GM19023 (cell line): Measurements from ENCODE around the gene KLHL17.
"Not testable (repeated sequence)": the region's sequence is repeated elsewhere in the genome, so short reads cannot be mapped to it uniquely, and the experiment has no call there.

Source experiments
- ATAC-seq: cut with Tn5 transposase; IDR thresholded peaks from one replicate; pipeline ENCODE4 v1.9.1; 2021; ENCODE audit warnings: mild to moderate bottlenecking, moderate library complexity; ENCODE audit not compliant: unreplicated experiment

Gene KLHL17

DNA sequence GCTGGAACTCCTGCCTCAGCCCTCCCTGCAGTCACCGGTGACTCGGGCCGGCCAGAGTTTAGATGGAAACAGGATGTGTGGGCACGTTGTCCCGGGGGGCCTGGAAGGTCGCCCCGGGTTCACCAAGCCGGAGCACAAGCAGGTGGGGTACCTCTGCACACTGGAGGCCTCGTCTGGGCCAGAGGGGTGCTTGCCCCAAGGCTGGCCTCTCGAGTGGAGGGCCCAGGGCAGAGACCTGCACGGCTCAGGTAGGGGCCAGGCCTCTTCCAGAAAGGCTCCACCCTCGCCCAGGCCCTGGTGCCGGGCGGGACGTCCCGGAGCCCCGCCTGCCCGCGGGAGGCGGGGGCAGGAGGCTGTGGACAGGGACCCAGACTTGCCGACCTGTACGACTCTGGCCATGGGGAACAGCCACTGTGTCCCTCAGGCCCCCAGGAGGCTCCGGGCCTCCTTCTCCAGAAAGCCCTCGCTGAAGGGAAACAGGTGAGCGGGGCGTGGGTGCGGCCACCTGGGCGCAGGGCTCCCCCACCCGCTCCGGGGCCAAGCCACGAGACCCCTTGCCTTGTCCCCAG, 5.8 kb downstream of the KLHL17 start, which contains the start of gene PLEKHN1:
Gene PLEKHN1, plus strand, starts transcription at position 348 of the 569 bp plus-strand sequence. Its CDS starts 50 bp downstream, at position 398.
- ATAC-seq: peak; percentile 41

DNA sequence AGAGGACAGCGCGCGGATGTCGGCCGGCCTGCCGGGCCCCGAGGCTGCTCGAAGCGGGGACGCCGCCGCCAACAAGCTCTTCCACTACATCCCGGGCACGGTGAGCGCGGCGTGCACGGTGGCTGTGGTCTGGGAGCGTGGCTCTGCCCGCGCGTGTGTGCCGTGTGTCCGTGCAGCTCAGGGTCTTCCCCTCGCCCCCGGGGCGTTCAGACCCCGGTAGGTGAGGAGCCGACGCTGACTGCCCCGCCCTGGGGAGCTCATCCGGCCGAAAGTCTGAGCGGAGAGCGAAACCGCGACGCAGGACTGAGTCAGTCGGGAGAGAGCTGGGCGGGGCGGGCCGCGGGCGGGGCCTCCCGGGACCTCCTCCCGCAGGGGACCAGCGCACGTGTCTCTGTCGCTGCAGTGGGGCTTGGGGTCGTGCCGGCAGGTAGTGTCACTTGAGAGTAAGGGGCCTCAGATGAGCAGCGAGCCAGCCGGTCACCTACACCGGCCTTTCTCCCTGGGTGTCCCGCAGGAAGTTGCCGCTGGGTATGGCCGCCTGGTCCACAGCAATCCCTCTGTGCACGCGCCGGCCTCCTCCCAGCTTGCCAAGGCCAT, 6.4 kb downstream of the KLHL17 start:
- peak; percentile 67 for ATAC-seq

DNA sequence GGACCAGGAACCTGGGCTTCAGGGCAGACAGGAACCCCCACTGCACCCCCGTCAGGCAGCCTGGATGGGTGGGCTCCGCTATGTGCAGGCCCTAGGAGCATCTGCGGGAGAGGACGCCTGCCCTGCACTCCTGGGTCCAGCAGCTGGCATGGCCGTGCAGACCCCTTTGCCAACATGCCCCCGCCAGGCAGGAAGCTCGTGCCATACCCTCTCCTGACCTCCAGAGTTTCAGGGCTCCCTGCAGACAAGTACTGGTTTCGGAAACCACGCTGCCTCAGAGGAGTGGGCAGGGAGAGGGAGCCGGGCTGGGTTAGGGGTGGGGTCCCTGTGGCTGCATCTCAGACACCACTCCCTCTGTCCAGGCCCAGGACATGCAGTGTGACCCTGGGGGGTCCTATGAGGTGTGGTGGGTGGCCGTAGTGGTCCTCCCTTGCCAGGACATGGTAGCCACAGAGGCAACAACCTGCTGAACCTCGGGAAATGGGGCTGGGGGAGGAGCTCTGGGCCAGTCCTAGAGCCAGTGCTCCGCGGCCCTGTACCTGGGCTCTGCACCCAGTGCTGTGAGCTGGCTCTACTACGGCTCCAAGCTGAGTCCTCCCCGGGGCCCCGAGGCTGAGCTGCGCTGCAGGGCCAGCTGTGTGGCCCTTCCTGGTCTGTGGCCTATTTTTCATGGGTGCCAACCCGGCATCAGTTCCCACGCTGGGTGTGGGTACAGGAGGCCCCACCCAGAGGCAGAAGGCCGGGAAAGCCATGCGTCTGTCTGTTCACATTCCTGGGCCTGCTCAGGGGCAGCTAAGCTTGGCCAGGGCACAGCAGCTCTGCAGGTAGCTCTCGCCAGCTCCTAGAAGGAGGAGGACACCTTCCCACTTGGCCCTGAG, 7.3 kb downstream of the KLHL17 start:
- no peak for ATAC-seq

DNA sequence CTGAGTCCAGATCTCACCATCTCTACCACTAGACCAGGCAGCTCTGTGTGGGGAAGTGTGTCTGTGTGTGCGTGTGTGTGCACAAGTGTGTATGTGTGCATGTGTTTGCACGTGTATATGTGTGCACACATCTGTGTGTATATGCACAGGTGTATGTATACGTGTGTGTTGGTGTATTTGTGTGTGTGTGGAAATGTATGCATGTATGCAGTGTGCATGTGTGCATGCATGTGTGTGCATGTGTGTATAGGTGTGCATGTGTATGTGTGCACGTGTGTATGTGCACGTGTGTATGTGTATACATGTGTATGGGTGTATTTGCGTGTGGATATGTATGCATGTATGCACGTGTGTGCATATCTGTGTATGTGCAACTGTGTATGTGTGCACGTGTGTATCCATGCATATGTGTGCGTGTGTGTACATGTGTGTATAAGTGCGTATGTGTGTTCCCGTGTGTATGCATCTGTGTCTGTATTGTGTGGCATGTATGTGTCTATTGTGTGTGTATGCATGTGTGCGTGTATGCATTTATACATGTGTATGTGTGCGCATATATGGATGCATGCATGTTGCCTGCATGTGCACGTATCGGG, 9.0 kb downstream of the KLHL17 start:
- ATAC-seq: no peak

DNA sequence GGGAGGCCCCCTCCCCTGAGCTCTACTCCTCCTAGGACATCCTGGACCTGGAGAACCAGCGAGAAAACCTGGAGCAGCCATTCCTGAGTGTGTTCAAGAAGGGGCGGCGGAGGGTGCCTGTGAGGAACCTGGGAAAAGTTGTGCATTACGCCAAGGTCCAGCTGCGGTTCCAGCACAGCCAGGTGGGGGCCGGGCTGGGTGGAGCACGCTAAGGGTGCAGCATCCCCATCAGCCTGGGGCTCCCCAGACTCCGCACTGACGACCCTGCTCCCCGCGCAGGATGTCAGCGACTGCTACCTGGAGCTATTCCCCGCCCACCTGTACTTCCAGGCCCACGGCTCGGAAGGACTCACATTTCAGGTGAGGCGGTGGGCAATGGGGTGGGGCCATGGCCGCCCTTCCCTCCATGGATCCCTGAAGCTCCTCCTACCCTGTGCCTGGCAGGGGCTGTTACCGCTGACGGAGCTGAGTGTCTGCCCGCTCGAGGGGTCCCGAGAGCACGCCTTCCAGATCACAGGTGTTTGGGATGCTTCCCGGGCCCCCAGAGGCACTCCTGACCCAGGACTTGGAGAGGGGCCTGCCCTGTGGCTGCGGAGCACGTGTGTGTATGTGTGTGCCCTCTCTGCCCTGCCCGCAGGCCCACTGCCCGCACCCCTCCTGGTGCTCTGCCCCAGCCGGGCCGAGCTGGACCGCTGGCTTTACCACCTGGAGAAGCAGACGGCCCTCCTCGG, 10.0 kb downstream of the KLHL17 start:
- ATAC-seq: no peak

DNA sequence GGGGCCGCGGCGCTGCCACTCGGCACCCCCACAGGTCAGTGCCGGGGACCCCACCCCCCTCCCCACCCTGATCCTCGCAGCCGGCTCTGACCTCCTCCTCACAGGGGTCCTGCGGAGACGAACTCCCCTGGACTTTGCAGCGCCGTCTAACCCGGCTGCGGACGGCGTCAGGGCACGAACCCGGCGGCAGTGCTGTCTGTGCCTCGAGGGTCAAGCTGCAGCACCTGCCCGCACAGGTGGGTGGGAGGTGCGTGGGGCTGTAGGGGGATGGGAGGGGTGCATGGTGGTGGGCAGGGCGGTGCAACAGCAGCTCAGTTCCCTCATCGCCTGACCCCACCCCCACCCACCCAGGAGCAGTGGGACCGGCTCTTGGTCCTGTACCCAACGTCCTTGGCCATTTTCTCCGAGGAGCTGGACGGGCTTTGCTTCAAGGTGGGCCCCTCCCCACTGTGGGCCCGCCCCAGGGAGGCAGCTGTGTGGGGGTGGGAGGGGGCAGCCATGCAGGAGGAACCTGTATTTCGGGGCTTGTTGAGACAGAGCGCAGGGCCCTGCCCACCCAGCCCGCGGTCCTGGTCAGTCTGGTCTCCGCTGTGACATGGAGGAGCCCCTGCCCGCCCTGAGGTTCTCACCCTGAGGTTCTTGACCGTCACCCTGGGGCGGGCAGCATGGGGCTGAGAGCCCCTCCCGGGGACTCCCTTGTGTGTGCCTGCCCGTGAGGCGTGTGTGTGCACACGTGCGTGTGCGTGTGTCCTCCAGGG, 10.8 kb downstream of the KLHL17 start:
- no peak for ATAC-seq

DNA sequence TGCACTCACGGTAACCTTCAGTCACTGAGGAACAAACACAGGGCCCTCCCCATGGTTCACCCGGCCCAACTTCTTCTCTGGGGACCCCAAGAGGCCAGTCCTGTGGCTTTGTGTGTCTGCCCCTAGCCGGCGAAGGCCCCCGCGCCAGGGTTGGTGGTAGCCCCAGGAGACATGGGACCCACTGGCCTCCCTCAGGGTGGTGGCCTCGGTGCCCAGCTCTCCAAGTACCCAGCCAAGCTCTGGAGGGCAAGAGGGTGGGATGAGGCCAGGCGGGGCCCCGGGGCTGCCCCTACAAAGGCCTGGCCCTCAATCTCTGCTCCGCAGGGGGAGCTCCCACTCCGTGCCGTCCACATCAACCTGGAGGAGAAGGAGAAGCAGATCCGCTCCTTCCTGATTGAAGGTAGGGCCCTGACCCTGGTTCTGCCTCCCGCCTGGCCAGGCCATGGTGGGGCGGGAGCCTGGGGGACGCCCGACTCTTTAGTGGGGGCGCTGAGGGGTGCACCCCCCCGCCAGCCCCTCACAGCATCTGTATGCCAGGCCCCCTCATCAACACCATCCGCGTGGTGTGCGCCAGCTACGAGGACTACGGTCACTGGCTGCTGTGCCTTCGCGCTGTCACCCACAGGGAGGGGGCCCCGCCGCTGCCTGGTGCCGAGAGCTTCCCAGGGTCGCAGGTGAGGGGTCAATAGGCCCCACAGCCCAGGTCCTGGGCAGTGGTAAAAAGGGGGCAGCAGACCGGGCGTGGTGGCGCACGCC, 11.5 kb downstream of the KLHL17 start:
- no peak for ATAC-seq

DNA sequence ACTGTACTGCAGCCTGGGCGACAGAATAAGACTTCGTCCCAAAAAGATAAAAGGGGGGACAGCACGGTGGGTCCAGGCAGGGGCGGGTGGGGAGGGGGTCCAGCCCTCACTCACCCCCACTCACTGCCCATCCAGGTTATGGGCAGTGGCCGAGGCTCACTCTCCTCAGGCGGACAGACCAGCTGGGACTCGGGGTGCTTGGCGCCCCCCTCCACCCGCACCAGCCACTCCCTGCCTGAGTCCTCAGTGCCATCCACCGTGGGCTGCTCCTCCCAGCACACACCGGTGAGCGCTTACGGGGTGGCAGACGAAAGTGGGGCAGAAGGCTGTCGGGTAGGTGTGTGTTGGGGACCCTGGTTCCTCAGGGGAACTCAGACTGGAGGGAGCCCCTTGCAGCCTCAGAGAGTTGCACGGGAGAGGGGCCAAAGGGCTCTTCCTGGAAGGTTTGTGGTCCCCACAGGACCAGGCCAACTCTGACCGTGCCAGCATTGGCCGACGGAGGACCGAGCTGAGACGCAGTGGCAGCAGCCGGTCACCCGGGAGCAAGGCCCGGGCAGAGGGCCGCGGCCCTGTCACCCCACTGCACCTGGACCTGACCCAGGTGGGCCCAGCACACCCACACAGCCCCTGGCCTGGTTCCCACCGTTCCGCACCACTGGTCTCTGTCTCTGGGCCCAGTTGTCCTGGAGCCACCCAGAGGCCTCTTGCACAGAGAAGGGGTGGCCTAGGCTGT, 12.5 kb downstream of the KLHL17 start:
- no peak for ATAC-seq

DNA sequence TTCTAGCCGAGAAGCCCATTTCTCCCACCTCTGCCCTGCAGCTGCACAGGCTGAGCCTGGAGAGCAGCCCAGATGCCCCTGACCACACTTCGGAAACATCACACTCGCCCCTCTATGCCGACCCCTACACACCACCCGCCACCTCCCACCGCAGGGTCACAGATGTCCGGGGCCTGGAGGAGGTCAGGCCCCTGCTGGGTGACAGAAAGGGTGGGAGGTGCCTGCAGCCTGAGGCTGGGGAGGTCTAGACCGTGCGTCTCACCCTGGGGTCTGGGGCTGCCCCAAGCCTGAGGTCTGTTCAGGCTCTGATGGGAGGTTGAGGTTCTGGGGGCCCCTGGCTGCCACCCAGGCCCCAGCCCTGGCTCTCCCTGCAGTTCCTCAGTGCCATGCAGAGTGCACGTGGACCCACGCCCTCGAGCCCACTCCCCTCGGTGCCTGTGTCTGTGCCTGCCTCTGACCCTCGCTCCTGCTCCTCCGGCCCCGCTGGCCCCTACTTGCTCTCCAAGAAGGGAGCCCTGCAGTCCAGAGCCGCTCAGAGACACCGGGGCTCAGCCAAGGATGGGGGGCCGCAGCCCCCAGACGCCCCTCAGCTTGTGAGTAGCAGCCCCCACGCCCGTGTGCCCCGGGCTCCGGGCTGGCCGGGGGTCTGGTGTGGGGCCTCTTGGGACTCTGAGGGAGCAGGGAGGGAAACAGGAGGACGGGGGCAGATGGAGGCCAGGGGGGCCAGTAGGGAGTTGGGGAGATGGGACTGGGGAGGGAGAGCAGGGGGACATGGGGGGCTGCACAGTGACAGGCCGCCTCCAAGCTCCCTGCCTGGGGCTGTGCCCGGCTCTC, 13.3 kb downstream of the KLHL17 start:
- no peak for ATAC-seq

DNA sequence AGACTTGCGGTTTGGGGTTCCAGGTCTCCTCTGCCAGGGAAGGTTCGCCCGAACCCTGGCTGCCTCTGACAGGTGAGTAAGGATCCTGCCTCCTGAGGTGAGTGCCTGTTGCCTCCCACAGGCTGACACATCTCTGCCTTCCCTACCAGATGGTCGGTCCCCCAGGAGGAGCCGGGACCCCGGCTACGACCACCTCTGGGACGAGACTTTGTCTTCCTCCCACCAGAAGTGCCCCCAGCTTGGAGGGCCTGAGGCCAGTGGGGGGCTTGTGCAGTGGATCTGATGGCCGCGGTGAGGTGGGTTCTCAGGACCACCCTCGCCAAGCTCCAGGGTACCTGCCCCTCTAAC, 13.9 kb downstream of the KLHL17 start:
- ATAC-seq: no peak

DNA sequence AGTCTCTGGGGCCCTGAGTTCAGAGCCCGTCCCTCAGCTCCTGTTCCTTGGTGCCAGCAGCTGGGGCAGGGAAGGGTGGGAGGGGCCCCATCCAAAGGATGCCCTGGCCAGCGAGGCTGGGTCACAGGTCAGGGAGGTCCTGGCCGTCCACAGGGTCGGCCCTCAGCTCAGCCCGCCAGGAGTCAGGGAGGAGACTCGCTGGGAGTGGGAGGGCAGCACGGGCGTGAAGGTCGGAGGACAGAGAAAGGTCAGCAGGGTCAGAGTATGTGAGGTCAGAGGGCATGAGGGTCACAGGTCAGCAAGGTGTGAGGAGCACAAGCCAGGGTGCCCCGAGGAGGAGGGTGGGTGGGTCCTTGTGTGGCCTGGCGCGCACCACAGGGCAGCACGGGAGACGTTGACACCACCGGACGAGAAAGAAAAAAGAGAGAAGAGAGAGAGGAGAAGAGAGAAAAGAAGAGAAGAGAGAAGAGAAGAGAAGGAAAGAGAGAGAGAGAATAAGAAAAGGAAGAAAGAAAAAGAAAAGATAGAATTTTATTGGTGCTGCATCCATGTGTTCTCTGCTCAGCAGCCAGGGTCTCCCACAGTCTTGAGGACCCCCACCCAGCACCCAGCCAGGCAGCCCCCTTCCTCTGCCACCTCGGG, 14.4 kb downstream of the KLHL17 start:
- no peak for ATAC-seq

DNA sequence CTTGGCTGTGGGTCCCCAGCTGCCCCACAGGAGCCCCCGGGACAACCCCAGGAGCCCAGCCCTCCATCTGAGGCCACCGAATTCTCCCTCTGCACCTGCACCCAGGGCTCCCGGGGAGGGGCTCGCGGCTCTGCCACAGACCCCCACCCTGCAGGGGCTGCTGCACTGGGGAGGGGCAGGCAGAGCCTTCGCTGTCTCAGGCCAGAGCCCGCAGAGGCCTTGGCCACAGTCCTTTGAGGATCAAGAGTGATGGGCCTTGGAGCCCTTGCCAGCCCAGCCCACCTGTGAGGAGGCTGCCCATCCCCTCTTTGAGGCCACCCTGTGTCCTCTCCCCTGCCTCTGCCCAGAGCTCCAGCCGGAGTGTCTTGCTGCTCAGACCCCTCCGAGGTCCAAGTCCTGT, 15.0 kb downstream of the KLHL17 start:
- no peak for ATAC-seq

DNA sequence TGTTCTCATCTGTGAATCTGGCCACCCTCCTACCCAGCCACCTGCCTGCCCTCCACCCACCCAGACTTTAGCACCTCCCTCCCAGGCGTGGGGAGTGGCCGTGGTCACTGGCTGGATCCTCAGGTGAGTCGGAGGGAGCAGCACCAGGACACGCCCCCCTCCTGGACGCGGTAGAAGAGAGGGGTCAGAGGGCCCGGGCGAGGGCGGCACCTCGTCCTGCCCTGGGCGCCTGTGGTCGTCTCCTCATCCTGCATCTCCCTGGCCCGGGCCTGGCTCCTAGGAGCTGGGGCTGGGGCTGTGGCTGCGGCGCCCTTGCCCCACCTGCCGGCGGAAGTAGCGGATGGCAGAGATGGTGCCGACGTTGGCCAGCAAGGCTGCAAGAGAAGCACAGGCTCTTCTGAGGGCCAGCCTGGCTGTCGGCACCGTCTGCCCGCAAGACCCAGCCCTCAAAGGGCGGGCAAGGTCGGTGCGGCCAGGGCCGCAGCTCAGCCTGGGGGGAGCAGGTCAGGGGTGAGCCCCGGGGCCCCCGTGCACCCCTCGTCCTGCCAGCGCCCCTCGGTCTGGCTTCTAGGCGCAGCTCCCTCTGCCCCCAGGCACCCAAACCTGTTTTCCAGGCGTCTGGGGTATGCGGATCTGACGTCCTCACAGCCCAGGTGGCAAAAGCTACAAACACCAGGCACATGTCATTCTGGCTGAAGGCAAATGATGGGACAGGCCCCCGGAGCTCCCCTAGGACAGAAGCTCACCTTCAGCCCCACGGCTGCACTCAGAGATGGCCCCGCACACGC, 15.7 kb downstream of the KLHL17 start:
- ATAC-seq: no peak

DNA sequence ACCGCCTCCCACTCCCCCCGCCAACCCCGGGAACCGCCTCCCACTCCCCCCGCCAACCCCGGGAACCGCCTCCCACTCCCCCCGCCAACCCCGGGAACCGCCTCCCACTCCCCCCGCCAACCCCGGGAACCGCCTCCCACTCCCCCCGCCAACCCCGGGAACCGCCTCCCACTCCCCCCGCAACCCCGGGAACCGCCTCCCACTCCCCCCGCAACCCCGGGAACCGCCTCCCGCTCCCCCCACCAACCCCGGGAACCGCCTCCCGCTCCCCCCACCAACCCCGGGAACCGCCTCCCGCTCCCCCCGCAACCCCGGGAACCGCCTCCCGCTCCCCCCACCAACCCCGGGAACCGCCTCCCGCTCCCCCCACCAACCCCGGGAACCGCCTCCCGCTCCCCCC, 16.4 kb downstream of the KLHL17 start:
- ATAC-seq: not testable (repeated sequence)

DNA sequence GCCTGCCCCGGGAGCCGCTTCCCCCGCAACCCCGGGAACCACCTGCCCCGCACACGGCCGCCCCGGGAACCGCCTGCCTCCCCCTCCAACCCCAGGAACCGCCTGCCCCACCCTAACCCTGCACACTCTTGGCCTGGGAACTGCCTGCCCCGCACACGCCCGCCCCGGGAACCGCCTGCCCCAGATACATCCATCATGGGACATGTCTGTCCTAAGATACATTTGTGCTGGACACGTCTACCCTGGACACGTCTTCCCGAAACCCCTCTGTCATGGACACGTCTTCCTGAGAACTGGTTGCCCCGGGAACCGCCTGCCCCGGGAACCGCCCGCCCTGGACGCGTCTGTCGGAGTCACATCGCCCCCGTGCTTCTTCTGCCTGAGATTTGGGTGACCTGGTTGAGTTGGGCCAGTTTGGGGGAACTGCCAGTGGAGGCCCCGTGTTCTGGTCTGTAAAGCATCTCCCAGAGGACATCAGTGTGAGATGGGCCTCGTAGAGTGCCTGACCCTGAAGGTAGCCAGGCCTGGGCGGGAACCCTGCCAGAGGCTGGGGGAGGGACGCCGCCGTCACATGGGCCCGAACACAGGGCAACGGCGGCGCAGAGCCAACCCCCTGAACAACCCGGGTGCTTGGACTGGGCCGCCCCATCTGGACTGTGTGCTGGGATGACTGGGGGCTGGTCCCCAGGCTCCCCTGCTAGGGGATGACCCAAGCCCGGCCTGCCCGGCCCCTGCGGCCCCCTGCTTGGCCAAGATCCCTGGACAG, 17.9 kb downstream of the KLHL17 start:
- no peak for ATAC-seq
